Parathyroid adenoma (tissue), 2 donors: ENCODE results near the gene BLVRB.
"Not testable (repeated sequence)": the region's sequence is repeated elsewhere in the genome, so short reads cannot be mapped to it uniquely, and the experiment has no call there.

Experiments
- H2AFZ ChIP-seq: fragments of 300-600 bp; sonication (generic); one replicate; pipeline ENCODE4 v1.7.0; 2017; ENCODE audit warnings: antibody characterized with exemption, mild to moderate bottlenecking
- H3K27ac ChIP-seq: fragments of 300-600 bp; sonication (generic); one replicate; pipeline ENCODE4 v1.7.0; 2017
- H3K27me3 ChIP-seq: fragments of 300-600 bp; sonication (generic); one replicate; pipeline ENCODE4 v1.7.0; 2017; ENCODE audit warnings: low read length; ENCODE audit not compliant: control insufficient read depth, insufficient read depth
- H3K36me3 ChIP-seq: fragments of 300-600 bp; sonication (generic); one replicate; pipeline ENCODE4 v1.7.0; 2017; ENCODE audit warnings: low read length; ENCODE audit not compliant: control insufficient read depth, insufficient read depth
- H3K4me1 ChIP-seq: fragments of 300-600 bp; sonication (generic); one replicate; pipeline ENCODE4 v1.7.0; 2017; ENCODE audit warnings: control low read depth
- H3K4me2 ChIP-seq: fragments of 300-600 bp; sonication (generic); one replicate; pipeline ENCODE4 v1.7.0; 2017; ENCODE audit warnings: low read length
- H3K4me3 ChIP-seq: fragments of 300-600 bp; sonication (generic); one replicate; pipeline ENCODE4 v1.7.0; 2017; ENCODE audit warnings: low read depth, low read length
- H3K79me2 ChIP-seq: fragments of 300-600 bp; sonication (generic); one replicate; pipeline ENCODE4 v1.7.0; 2017; ENCODE audit warnings: control low read depth
- H3K9ac ChIP-seq: fragments of 300-600 bp; sonication (generic); one replicate; pipeline ENCODE4 v1.7.0; 2017; ENCODE audit warnings: mild to moderate bottlenecking
- H3K9me3 ChIP-seq: fragments of 300-600 bp; sonication (generic); one replicate; pipeline ENCODE4 v1.7.0; 2017; ENCODE audit warnings: low read length; ENCODE audit not compliant: control insufficient read depth
- TF ChIP-seq, protein P1 (sequence below): fragments of 300-600 bp; sonication (generic); IDR thresholded peaks from one replicate; pipeline ENCODE4 v1.7.0; 2017; ENCODE audit warnings: antibody characterized with exemption, mild to moderate bottlenecking
- donor health status: primary hyperparathyroidism.

The BLVRB gene

DNA sequence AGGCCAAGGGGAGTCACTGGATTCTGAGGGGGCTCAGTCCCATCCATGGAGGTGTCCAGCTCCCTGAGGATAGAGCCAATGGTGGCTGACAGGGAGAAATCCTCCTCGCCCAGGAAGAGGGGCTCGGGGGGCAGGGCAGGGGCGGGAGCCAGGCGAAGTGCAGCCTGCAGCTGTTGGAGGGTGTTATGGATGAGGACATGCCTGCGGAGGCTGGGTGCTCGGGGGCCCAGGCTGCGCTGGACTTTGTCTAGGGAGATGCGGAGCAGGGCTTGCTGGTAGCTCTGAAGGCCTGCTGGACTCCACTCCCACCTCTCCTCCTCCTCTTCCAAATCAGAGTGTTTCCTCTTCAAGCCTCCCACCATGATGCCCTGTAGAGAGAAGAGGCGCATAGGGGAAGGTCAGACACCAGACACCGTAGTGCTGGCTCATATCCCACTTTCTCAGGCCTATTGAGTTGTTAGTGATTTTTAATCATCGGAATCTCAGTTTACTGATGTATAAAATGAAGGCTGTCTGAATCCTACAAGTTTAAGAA lies 23.8 kb downstream of the BLVRB start:
- Histone ChIP-seq H3K27ac (peak overlapping the region; percentile 79), H3K36me3 (no peaks in the 10 kb centered on the region), H3K4me1 (peaks cover 26% of the 10 kb centered on the region), H3K4me3 (no peak overlapping the region), H3K9ac (no peak overlapping the region), H3K4me2 (peak overlapping the region; percentile 72), H3K79me2 (peaks cover 6% of the 10 kb centered on the region), H3K27me3 (no peaks in the 10 kb centered on the region), H2AFZ (no peak overlapping the region), H3K9me3 (no peaks in the 10 kb centered on the region)
- TF ChIP-seq, protein P1, sequence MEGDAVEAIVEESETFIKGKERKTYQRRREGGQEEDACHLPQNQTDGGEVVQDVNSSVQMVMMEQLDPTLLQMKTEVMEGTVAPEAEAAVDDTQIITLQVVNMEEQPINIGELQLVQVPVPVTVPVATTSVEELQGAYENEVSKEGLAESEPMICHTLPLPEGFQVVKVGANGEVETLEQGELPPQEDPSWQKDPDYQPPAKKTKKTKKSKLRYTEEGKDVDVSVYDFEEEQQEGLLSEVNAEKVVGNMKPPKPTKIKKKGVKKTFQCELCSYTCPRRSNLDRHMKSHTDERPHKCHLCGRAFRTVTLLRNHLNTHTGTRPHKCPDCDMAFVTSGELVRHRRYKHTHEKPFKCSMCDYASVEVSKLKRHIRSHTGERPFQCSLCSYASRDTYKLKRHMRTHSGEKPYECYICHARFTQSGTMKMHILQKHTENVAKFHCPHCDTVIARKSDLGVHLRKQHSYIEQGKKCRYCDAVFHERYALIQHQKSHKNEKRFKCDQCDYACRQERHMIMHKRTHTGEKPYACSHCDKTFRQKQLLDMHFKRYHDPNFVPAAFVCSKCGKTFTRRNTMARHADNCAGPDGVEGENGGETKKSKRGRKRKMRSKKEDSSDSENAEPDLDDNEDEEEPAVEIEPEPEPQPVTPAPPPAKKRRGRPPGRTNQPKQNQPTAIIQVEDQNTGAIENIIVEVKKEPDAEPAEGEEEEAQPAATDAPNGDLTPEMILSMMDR: no peak

DNA sequence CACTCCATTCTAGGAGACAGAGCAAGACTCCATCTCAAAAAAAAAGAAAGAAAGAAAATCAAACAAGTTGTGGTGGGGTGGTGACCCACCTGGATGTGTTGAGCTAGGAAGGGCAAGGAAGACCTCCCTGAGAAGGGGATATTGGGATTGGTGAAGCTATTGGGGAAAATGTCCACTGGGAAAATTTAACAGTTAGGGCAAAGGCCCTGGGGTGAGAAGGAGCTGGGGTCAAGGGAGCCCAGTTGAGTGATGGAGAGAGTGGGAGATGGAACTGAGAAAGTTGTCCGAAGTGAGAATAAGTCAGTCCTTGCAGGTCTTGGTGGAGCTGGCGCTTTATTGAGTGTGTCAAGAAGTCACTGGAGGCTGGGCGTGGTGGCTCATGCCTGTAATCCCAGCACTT lies 27.3 kb downstream of the BLVRB start:
- no peak overlapping the region for H3K27ac ChIP-seq
- no peaks in the 10 kb centered on the region for H3K9me3 ChIP-seq
- TF ChIP-seq, protein P1: no peak
- H3K79me2 ChIP-seq: peaks cover 6% of the 10 kb centered on the region
- no peak overlapping the region for H3K9ac ChIP-seq
- no peak overlapping the region for H3K4me2 ChIP-seq
- no peaks in the 10 kb centered on the region for H3K27me3 ChIP-seq
- no peaks in the 10 kb centered on the region for H3K36me3 ChIP-seq
- H3K4me1 ChIP-seq: peaks cover 18% of the 10 kb centered on the region
- no peak overlapping the region for H2AFZ ChIP-seq
- no peak overlapping the region for H3K4me3 ChIP-seq

DNA sequence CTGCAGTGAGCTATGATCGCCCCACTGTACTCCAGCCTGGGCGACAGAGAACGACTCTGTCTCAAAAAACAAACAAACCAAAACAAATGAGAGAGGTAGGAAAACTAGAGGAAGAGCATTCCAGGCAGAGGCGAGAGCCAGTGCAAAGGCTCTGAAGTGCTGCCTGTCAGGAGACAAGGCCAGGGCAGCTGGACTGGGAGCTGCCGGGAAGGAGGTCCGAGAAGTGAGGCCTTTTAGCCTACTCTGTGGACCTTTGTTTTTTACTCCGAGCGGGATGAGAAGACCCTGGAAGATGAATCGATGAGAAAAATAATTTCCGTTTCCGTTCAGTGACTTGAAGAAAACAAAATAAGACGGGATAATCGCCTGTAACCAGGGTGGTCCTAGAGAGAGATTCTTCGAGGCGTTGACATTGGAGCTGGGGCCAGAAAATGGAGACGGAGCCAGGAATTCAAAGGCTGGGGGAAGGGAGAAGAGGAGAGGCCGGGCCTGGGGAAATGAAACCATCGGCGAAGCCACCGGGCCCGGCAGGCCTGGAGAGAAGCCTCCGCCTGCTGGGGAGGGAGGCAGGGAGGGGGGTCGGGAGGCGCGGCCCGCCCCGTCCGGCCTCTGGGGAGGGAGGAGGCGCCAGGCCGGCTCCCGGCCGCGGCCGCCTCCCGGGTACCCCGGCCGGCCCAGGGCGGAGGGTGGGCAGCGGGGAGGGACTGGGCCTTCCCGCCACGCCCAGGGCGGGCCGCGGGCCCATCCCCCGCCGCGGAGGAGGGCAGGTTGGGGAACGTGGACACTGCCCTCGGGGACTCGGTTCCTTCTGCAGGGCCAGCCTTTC lies 31.9 kb downstream of the BLVRB start:
- Histone ChIP-seq H3K27ac (peak overlapping the region; percentile 100), H2AFZ (peak overlapping the region; percentile 98), H3K9me3 (no peaks in the 10 kb centered on the region), H3K4me2 (peak overlapping the region; percentile 97), H3K79me2 (no peaks in the 10 kb centered on the region), H3K4me3 (peak overlapping the region; percentile 83), H3K36me3 (no peaks in the 10 kb centered on the region), H3K9ac (peak overlapping the region; percentile 77), H3K27me3 (no peaks in the 10 kb centered on the region), H3K4me1 (peaks cover 12% of the 10 kb centered on the region)
- TF ChIP-seq, protein P1: no peak

DNA sequence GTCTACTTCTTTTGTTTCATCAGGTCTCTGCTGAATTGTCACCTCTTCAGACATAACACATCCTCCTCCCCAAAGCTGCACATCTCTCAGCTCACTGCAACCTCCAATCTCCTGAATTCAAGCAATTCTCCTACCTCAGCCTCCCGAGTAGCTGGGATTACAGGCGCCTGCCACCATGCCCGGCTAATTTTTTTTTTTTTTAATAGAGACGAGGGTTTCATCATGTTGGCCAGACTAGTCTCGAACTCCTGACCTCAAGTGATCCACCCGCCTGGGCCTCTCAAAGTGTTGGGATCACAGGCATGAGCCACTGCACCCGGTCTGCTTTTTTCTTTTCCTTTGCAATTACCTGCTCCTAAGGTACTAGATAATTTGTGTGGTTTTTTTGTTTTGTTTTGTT lies 32.8 kb downstream of the BLVRB start:
- H3K36me3 ChIP-seq, H3K79me2 ChIP-seq, H3K9me3 ChIP-seq, H3K9ac ChIP-seq, H3K27me3 ChIP-seq: not testable (repeated sequence)
- Histone ChIP-seq H3K4me2 (peak overlapping the region; percentile 97), H2AFZ (peak overlapping the region; percentile 98), H3K4me3 (peak overlapping the region; percentile 83), H3K27ac (peak overlapping the region; percentile 100), H3K4me1 (peaks cover 12% of the 10 kb centered on the region)

DNA sequence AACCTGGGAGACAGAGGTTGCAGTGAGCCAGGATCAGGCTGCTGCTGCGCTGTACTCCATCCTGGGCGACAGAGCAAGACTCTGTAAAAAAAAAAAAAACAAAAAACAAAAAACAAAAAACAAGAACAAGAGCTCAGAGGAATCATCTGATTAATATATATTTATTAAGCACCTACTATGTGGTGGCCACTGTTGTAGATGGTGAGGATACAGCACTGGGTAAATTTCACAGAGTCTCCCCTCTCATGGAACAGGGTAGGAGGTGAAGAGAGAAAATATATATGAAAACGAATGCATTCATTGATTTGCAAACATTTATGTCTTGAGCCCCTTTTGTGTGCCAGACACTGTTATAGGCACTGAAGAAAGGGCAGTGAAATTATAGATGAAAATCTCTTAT lies 33.8 kb downstream of the BLVRB start:
- Histone ChIP-seq H3K27me3 (no peaks in the 10 kb centered on the region), H3K36me3 (no peaks in the 10 kb centered on the region), H3K4me1 (peaks cover 16% of the 10 kb centered on the region), H3K27ac (peak overlapping the region; percentile 100), H2AFZ (no peak overlapping the region), H3K4me3 (no peak overlapping the region), H3K4me2 (no peak overlapping the region), H3K9ac (no peak overlapping the region), H3K9me3 (no peaks in the 10 kb centered on the region), H3K79me2 (no peaks in the 10 kb centered on the region)
- TF ChIP-seq, protein P1: no peak

DNA sequence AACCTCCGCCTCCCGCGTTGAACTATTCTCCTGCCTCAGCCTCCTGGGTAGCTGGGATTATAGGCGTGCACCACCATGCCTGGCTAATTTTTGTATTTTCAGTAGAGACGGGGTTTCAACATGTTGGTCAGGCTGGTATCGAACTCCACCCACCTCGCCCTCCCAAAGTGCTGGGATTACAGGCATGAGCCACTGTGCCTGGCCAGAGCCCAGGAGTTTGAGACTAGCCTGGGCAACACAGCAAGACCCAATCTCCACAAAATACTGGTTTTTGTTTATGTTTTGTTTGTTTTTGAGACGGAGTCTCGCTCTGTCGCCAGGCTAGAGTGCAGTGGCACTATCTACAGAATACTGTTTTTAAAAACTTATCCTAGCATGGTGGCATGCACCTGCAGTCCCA lies 35.3 kb downstream of the BLVRB start:
- H3K4me3 ChIP-seq, H3K36me3 ChIP-seq, H3K27me3 ChIP-seq, H3K9me3 ChIP-seq, H3K9ac ChIP-seq, H3K4me2 ChIP-seq, H3K79me2 ChIP-seq, H2AFZ ChIP-seq, H3K27ac ChIP-seq: not testable (repeated sequence)
- H3K4me1 ChIP-seq: peaks cover 16% of the 10 kb centered on the region

DNA sequence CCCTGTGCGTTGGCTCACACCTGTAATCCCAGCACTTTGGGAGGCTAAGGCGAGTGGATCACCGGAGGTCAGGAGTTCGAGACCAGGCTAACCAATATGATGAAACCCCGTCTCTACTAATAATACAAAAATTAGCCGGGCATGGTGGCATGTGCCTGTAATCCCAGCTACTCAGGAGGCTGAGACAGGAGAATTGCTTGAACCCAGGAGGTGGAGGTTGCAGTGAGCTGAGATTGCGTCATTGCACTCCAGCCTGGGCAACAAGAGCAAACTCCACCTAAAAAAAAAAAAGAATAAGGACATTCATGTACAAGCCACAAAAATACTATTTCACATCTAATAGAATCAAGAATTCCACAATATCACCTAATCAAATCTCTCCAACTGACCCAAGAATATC lies 37.3 kb downstream of the BLVRB start:
- H3K4me1 ChIP-seq: peaks cover 12% of the 10 kb centered on the region
- not testable (repeated sequence) for H3K9me3 ChIP-seq, H3K27ac ChIP-seq, H3K27me3 ChIP-seq, H3K4me3 ChIP-seq, H2AFZ ChIP-seq, H3K36me3 ChIP-seq, H3K79me2 ChIP-seq, H3K9ac ChIP-seq, H3K4me2 ChIP-seq
